DMS153 treated with DMSO at 0.1 percent for 48 hours (cell line): ENCODE results near the gene GTF2H2C.
"Not testable (repeated sequence)": the region's sequence is repeated elsewhere in the genome, so short reads cannot be mapped to it uniquely, and the experiment has no call there.

ENCODE experiments used
- DNase-seq: peaks from one replicate; lab custom pipeline; 2025; ENCODE audit not compliant: unreplicated experiment; lab: John Stamatoyannopoulos, UW

The GTF2H2C gene

GRCh38 chr5:69559908-69560330, at the start of gene GTF2H2C:
GTF2H2C (plus strand) TSS chr5:69560191; CDS start chr5:69565133, 4,942 bp downstream.
- not testable (repeated sequence) for DNase-seq

- DNase-seq: no peak
Observed at GRCh38 chr5:69510694-69511093, 49.3 kb upstream of the GTF2H2C start.

- DNase-seq: no peak
Observed at GRCh38 chr5:69512740-69513260, 47.2 kb upstream of the GTF2H2C start.

- not testable (repeated sequence) for DNase-seq
Observed at GRCh38 chr5:69515570-69515969, 44.4 kb upstream of the GTF2H2C start.

- no peak for DNase-seq
Observed at GRCh38 chr5:69516769-69517168, 43.2 kb upstream of the GTF2H2C start.

DNA sequence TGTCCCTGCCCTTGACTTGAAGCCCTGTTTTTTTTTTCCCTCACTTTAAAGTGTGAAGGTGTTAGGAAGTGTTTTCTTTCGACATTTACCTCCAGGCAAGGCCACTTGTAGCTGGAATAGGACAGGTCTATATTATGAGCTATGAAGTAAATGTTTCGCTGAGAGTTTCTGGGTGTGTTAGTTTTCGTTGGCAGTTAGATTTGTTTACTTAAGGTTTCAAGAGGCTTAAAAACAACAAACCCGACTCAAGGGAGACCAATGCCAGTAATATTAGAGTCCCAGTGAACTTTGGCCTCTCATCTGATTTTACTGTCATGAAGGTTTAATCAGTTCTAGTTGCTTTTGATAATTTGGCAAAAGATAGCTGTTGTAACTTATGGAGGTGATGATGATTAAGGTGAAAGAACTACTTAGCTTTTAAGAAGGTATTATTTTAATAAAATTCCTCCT, 42.2 kb upstream of the GTF2H2C start:
- peak; percentile 63 for DNase-seq

DNA sequence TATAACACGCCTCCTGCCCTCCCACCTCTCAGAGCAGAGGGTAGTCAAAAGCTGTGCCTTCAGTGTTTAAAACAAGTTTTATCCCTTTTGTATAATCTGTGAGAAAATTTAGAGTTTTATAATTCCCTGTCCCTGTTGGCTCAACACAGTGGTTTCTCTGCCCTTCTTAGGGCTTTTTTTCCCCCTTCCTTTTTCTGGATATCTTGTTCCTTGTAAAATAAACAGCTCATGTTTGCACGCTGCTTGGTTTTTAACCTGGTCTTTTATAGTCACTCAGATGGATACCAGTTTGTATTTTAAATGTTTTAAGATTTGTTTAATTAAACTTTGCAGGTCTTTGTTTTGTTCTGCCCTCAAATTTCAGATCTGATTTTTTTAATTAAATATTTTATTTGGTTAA, 40.7 kb upstream of the GTF2H2C start:
- DNase-seq: no peak

- no peak for DNase-seq
Observed at GRCh38 chr5:69522035-69522434, 38.0 kb upstream of the GTF2H2C start.

- DNase-seq: no peak
Observed at GRCh38 chr5:69525490-69525889, 34.5 kb upstream of the GTF2H2C start.

DNA sequence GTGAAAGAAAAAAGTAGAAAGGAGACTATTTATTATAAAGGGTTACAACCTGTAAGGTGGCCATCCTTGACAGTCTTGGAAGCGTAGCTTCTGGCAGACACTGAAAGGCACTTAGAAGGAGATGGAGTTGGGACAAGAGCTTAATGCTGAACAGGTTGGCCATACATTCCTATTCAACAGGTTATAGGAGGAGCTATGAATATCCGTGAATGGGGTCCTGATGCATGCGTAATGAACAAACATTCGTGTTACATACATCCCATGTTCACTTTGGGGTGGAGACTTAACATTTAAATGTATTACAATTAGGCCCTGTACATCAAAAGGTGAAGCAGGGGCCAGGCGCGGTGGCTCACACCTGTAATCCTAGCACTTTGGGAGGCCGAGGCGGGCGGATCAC, 33.3 kb upstream of the GTF2H2C start:
- no peak for DNase-seq

DNA sequence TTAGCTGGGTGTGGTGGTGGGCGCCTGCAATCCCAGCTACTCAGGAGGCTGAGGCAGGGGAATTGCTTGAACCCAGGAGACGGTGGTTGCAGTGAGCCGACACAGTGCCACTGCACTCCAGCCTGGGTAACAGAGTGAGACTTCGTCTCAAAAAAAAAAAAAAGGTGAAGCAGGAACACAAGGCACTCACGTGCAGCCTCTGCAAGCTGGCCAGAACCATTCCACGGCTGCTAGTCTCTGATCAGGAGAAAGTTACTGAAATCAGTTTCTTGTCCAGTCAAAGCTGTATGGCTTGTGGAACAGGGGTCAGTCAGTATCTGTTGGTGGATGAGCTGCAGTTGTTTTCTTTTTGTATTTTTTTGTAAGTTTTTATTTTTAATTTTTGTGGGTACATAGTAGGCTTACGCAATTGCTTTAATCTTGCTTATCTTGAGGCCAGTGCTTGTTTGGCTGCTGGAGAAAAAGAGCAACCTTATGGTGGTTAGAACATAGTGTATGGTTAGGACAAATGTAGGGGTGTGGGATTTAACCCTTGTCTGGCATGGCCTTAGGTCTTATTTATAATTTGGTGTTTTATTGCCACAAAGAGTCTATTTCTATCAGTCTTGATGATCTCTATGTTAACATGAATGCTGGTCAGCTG, 32.7 kb upstream of the GTF2H2C start:
- DNase-seq: no peak

DNA sequence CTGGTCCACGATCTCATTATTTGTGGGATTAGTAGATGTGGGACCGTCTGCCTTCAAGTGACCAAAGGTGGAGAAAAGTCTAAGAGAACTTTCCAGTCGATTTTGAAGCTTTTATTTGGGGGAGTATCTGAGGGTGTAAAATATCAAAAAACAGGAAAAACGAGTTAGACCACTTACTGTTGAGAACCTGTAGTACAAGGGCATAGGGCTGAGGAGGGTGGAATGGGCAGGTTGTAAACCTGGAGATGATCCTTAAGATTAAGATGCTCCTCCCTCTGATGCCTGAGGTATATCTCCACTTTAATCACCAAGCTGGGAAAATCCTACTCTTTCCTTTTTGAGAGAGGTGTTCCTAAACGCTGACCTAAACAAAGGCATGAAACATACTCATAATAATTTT, 32.0 kb upstream of the GTF2H2C start:
- no peak for DNase-seq

DNA sequence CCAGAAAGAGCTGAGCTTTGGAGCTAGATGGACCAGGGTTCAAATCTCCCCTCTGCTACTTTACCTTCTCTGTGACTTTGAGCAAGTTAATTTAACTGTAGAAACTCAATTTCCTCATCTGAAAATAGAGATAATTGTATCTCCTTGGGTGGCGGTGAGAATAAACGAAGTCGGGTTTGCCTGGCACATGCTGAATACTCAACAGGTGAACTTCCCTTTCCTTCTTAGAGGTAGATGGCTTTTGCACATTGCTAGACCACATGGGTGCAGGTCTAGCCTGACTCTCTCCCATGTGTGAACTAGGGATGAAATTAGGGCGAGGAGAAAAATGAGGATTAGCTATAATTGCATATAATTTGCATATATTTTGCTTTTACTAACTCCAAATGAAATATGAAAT, 31.4 kb upstream of the GTF2H2C start:
- DNase-seq: no peak

GRCh38 chr5:69530561-69531405, 29.2 kb upstream of the GTF2H2C start:
- DNase-seq: no peak

DNA sequence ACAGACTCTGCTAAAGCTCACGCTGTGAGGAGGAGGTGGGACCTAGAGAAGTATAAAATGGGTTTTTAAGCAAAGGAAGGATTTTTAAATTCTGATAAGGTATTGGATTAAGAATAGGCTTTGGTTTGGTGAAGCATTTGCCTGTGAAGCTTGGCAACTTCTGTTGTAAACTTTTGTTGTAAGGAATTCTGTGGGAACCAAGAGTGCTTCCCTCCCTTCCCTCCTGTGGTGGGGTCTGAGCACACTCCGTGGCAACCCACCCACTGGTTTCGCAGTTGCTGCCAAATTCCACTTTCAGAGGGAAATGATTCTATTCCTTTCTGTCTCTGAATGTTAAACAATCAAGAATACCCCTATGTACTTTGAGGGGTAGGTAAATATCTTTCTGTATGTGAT, 28.6 kb upstream of the GTF2H2C start:
- no peak for DNase-seq

DNA sequence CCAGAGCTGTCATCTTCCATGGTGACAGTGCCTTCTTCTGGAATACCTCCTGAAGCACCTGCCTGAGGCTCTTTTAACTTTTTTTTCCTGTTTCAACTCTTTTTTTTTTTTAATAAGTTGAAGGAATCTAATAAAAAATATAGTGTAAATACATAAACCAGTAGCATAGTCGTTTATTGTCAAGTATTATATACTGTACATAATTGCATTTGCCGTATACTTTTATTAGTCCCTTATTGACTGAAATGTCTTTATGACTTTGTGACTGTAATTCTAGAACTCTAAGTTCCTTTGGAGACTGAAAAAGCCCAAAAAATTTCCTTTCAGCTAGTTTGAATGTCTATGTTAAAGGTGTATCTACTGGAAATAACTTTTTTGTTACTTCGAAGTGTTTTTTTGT, 22.1 kb upstream of the GTF2H2C start:
- not testable (repeated sequence) for DNase-seq

DNA sequence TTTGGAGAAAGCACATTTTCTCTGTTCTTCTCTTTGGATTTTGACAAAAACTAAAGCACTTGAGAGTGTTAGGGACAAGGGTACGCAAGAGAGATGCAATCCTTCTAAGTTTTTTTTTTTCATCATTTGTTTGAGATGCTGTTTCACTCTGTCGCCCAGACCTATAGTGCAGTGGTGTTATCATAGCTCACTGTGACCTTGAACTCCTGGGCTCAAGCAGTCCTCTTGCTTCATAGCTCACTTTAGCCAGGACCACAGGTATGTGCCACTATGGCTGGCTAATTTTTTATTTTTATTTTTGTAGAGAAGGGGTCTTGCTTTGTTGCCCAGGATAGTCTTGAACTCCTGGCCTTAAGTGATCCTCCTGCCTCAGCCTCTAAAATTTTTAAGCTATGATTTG, 21.3 kb upstream of the GTF2H2C start:
- not testable (repeated sequence) for DNase-seq

GRCh38 chr5:69541347-69541746, 18.6 kb upstream of the GTF2H2C start:
- not testable (repeated sequence) for DNase-seq

DNA sequence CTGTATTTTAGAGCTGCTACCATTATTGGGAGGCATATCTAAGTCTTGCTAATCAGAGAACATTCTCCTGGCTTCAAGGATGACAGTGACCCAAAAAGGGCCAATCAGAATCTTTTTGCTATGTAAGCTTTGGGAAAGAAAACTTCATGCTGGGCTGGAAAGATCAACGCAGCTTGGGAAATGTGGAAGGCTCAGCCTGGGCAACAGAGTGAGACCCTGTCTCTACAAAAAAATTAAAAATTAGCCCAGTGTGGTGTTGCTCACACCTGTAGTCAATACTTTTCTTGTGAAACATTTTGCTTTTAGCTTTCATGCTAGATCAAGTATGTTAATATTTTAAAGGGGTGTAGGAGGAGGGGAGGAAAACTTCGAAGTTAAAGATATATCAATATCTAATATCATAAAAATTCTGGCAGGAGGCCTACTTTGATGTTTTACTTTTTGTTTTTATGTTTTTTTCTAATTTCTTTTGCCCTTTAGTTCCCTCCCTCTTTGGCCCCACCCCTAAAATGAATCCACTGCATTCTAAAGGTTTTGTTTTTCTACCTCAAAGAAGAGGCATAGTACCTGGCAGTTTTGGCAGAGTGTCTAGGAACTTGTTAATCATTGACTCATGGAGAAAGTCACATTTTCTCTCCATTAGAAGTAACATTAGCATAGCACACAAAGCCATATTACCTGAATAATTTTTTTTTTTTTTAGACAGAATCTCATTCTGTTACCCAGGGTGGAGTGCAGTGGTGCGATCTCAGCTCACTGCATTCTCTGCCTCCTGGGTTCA, 17.0 kb upstream of the GTF2H2C start:
- DNase-seq: not testable (repeated sequence)

DNA sequence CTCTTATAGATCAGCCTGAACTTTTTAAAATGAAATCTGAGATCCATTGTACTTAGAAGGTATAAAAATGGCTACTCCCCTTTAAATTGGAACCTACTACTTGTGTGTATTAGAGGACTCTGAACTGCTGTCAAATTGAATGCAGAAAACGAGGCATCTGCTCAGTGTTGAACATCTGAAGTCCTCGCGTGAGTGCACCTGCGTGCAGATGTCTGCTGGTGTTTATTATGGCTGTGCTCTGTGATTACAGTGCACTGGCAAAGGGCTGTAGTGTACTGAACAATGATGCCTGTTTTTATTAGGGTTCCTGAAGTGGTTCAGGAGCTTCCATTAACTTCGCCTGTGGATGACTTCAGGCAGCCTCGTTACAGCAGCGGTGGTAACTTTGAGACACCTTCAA, 15.4 kb upstream of the GTF2H2C start:
- DNase-seq: not testable (repeated sequence)
